Transverse colon (tissue), 4 donors: ENCODE results near the gene ANP32A. TPM values are rescaled to one million over a fixed set of nuclear protein-coding genes. Genes with fewer than 3 reads are reported as not detected.

Experiments used
- DNase-seq: peaks from one replicate; pipeline ENCODE4 v3.0.0-alpha.2; 2019
- H3K27ac ChIP-seq, 4 donors: fragments of 200-600 bp; sonication (generic); 2 replicates each; pipeline ENCODE4 v1.5.1; 2016 to 2018; ENCODE audit warnings: inconsistent platforms in 4 of 4
- H3K27me3 ChIP-seq: fragments of 200-600 bp; sonication (generic); 2 replicates; pipeline ENCODE4 v1.5.1; 2017; ENCODE audit warnings: inconsistent platforms
- H3K36me3 ChIP-seq, 4 donors: fragments of 200-600 bp; sonication (generic); 2 replicates each; pipeline ENCODE4 v1.5.1; 2017 to 2019; ENCODE audit warnings: inconsistent platforms in 4 of 4
- H3K4me1 ChIP-seq, 4 donors: fragments of 200-600 bp; sonication (generic); 2 replicates each; pipeline ENCODE4 v1.5.1; 2017 to 2020; ENCODE audit warnings: inconsistent platforms in 4 of 4
- H3K4me3 ChIP-seq, 4 donors: fragments of 200-600 bp; sonication (generic); 1 replicate in 1 of 4; 2 replicates in 3 of 4; pipeline versions ENCODE4 v1.5.1 to v1.6.1; 2017 to 2019; ENCODE audit warnings: inconsistent platforms in 4 of 4
- H3K9me3 ChIP-seq, 2 donors: fragments of 200-600 bp; sonication (generic); 2 replicates each; pipeline ENCODE4 v1.5.1; 2017 to 2019; ENCODE audit warnings: inconsistent platforms in 2 of 2
- EP300 ChIP-seq: sonication (generic); formaldehyde crosslinking; IDR thresholded peaks from one replicate; pipeline ENCODE4 v1.6.1; 2017; ENCODE audit warnings: antibody characterized with exemption, low read depth
- POLR2A ChIP-seq: fragments of 450-650 bp; IDR thresholded peaks from one replicate; pipeline ENCODE4 v1.6.1; 2016; ENCODE audit warnings: antibody characterized with exemption, mild to moderate bottlenecking, moderate library complexity
- POLR2AphosphoS5 ChIP-seq, 3 donors: sonication (generic); formaldehyde crosslinking; IDR thresholded peaks; one replicate each; pipeline ENCODE4 v1.6.1; 2016; ENCODE audit warnings: antibody characterized with exemption in 3 of 3
- WGBS, 2 donors: methylation state at CpG; one replicate each; pipeline ENCODE4 v1.1.5; 2018; ENCODE audit warnings: low coverage in 1 of 2; 5-methylcytosine and 5-hydroxymethylcytosine counted together
- in situ Hi-C, 4 donors: fragments of 200-750 bp; cut with MboI; loops; one replicate each; pipeline versions ENCODE4 v1.15.0 to v1.15.1; 2017; ENCODE audit warnings: low sequenced_read_pairs in 3 of 4, low pct_ligation_motif_present in 1 of 4, low pct_unique_long_range_greater_than_20kb in 1 of 4
- intact Hi-C: fragments of 100-400 bp; cut with DNase I; formaldehyde crosslinking; loops from one replicate; pipeline ENCODE4 v1.15.1; 2023; ENCODE audit warnings: low total_unique reads
- total RNA-seq, 4 donors: library from RNA; depleted of rRNA; stranded (reverse); fragments of >200 nt; gene quantifications; one replicate each; pipeline ENCODE4 v1.1.0, GENCODE V29; 2016
- TF ChIP-seq, protein P1 (sequence below), 5 experiments: fragments of 200-600 bp in 3 of 5; fragments of 450-650 bp in 2 of 5; sonication (generic) in 3 of 5; IDR thresholded peaks; 1 replicate in 2 of 5; 2 replicates in 3 of 5; pipeline ENCODE4 v1.5.1; 2016 to 2017; ENCODE audit warnings: antibody characterized with exemption in 5 of 5, inconsistent platforms in 3 of 5, mild to moderate bottlenecking in 2 of 5, moderate library complexity in 1 of 5

The ANP32A gene
- total RNA-seq, 4 donors from 2014 or later: 23.9 to 92.7 (median 69.4) TPM

DNA sequence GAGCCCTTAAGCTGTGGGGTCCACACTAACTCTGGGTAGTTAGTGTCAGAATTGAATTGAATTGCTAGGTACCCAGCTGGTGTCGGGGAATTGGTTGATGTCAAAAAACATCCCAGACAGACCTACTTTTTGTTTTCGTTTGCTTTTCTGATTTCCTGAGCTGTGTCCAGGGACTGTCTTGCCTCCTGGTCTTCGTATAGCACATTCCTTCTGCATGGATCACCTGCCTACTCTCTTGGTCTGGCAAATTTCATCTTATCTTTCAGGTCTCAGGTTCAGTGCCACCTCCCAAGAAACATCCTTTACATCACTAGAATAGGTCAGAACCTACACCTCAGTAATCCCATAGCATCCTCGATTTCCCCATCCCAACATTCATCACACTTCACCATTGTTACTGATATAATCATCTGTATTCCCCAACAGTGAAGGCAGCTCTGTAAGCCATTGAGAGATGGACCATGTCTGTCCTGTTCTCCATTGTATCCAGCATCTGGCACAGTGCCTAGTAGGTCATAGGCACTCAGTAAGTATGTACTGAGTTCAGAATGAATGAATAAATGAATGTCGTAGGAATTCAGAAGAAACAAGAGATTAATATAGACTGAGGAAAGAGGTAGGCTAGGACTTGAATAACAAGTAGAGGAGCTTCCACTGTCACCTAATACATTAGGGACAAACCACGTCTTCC lies 81.2 kb downstream of the ANP32A start:
- intact Hi-C loops: loop anchor here (10.0 kb wide), 1 partner anchor 135 kb away; no protein-coding TSS in a partner anchor
- Histone ChIP-seq H3K4me3 (no peak overlapping the region), H3K36me3 (no peaks in the 10 kb centered on the region), H3K27me3 (no peaks in the 10 kb centered on the region), H3K9me3 (no peaks in the 10 kb centered on the region), H3K27ac (no peak overlapping the region), H3K4me1 (no peaks in the 10 kb centered on the region)
- WGBS, 2 donors: 60 to 75% methylated on average over 2 to 6 of the region's 6 CpGs
- no peak for DNase-seq
- TF ChIP-seq EP300: no peak
- in situ Hi-C loops: loop anchor here in 2 of 4 donors (10.0 kb wide), 1 partner anchor 135 kb away; no protein-coding TSS in a partner anchor

DNA sequence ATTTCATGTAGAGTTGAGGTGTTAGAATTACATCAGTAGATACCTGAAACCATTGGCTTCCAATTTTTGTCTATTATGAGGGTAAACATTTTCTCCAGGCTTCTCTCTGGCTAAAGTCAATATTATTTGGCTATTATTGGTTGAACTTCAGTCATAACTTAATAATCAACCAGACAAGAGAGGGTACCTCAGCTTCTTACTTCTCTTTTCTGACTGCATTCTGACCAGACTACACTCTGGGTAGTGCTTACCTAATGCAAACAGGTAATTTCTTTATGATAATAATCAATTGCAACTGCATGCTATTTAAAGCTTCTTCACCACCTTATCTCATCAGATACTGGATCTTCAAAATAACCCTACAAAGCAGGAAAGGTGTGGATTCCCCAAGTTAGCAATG lies 85.1 kb downstream of the ANP32A start:
- TF ChIP-seq EP300 (no peak), POLR2AphosphoS5 (IDR thresholded peaks at IDR 0.05) (no peak), POLR2A (no peak)
- TF ChIP-seq, protein P1, sequence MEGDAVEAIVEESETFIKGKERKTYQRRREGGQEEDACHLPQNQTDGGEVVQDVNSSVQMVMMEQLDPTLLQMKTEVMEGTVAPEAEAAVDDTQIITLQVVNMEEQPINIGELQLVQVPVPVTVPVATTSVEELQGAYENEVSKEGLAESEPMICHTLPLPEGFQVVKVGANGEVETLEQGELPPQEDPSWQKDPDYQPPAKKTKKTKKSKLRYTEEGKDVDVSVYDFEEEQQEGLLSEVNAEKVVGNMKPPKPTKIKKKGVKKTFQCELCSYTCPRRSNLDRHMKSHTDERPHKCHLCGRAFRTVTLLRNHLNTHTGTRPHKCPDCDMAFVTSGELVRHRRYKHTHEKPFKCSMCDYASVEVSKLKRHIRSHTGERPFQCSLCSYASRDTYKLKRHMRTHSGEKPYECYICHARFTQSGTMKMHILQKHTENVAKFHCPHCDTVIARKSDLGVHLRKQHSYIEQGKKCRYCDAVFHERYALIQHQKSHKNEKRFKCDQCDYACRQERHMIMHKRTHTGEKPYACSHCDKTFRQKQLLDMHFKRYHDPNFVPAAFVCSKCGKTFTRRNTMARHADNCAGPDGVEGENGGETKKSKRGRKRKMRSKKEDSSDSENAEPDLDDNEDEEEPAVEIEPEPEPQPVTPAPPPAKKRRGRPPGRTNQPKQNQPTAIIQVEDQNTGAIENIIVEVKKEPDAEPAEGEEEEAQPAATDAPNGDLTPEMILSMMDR (IDR thresholded peaks at IDR 0.05): no peak
- no peak for DNase-seq
- no peaks in the 10 kb centered on the region for H3K9me3 ChIP-seq
- intact Hi-C loops (loop anchor here (10.0 kb wide), 1 partner anchor 139 kb away; no protein-coding TSS in a partner anchor), in situ Hi-C loops (loop anchor here in 2 of 4 donors (10.0 kb wide), 1 partner anchor 139 kb away; no protein-coding TSS in a partner anchor)
- no peaks in the 10 kb centered on the region for H3K27me3 ChIP-seq
- no peak overlapping the region for H3K27ac ChIP-seq
- peaks cover 0 to 13% (median 4%) of the 10 kb centered on the region in 4 donors for H3K4me1 ChIP-seq
- no peak overlapping the region for H3K4me3 ChIP-seq
- H3K36me3 ChIP-seq: no peaks in the 10 kb centered on the region

DNA sequence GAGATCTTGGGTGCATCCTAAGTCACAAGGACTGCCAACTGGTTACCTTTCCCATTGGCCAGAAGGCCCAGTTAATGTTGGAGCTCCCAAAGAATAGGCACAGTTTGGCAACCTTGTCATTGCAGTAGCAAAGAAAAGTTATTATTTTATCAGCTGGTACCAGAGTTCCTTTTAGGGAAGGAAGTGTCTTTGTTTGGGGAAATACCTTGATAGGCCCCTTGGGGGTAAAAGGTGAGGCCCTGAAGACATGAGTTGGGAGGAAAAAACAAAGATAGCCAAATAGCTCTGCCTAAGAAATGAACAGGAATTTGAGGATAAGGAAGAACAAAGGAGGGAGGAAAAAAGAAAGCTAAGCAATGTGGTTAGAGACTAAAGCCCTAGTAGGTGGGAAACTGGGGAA lies 85.8 kb downstream of the ANP32A start:
- intact Hi-C loops (loop anchor here (10.0 kb wide), 1 partner anchor 140 kb away; no protein-coding TSS in a partner anchor), in situ Hi-C loops (loop anchor here in 3 of 4 donors (5.0 to 10.0 kb wide), 2 partner anchors 140 to 142 kb away; no protein-coding TSS in a partner anchor)
- no peak for TF ChIP-seq POLR2A
- TF ChIP-seq, protein P1 (IDR thresholded peaks at IDR 0.05): no peak
- TF ChIP-seq EP300: no peak
- TF ChIP-seq POLR2AphosphoS5 (IDR thresholded peaks at IDR 0.05): no peak
- Histone ChIP-seq H3K27ac (no peak overlapping the region), H3K9me3 (no peaks in the 10 kb centered on the region), H3K4me3 (no peak overlapping the region), H3K4me1 (peaks cover 0 to 18% (median 7%) of the 10 kb centered on the region in 4 donors), H3K36me3 (no peaks in the 10 kb centered on the region), H3K27me3 (no peaks in the 10 kb centered on the region)
- no peak for DNase-seq

DNA sequence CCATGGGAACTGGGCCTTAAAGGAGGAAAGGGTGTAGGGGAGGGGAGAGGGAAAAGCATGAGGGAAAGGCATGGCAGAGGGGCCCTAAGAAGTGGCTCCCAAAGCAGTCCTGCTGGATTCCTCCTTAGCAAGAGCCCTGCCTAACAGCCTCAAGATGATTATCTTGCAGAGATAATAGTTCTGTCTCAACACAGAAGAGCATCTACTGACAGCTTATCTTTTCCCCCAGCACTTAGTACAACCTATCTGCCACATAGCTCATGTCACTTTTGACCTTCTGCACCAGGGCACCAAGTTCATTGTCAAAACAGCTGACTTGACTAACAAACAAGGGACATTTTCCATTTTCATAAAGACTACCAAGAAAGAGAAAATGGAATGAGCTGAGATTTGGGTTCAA lies 86.3 kb downstream of the ANP32A start:
- H3K9me3 ChIP-seq: no peaks in the 10 kb centered on the region
- no peak for DNase-seq
- intact Hi-C loops (loop anchor here (10.0 kb wide), 1 partner anchor 140 kb away; no protein-coding TSS in a partner anchor), in situ Hi-C loops (loop anchor here in 3 of 4 donors (5.0 to 10.0 kb wide), 2 partner anchors 140 to 143 kb away; no protein-coding TSS in a partner anchor)
- H3K4me1 ChIP-seq: peaks cover 0 to 18% (median 9%) of the 10 kb centered on the region in 4 donors
- no peaks in the 10 kb centered on the region for H3K36me3 ChIP-seq
- no peak overlapping the region for H3K27ac ChIP-seq
- no peak overlapping the region for H3K4me3 ChIP-seq
- no peaks in the 10 kb centered on the region for H3K27me3 ChIP-seq
- TF ChIP-seq, protein P1 (IDR thresholded peaks at IDR 0.05): no peak
- no peak for TF ChIP-seq EP300
